GM18909 (cell line): ENCODE data around the gene PCDHGC4.

Experiments
- ATAC-seq: cut with Tn5 transposase; IDR thresholded peaks from one replicate; pipeline ENCODE4 v1.9.1; 2021; ENCODE audit warnings: mild to moderate bottlenecking; ENCODE audit not compliant: unreplicated experiment, poor library complexity

PCDHGC4 gene

GRCh38 chr5:141489841-141490240 is 5.0 kb downstream of the PCDHGC4 start:
- ATAC-seq, result no peak

DNA sequence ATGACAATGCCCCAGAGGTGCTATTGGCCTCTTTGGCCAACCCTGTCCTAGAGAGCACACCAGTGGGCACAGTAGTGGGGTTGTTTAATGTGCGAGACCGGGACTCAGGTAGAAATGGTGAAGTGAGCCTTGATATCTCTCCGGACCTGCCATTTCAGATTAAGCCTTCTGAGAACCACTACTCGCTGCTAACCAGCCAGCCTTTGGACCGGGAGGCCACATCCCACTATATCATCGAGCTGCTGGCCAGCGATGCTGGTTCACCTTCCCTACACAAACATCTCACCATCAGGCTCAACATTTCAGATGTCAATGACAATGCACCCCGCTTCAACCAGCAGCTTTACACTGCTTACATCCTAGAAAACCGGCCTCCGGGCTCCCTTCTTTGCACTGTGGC is 5.4 kb downstream of the PCDHGC4 start:
- ATAC-seq, result no peak

- no peak for ATAC-seq
These were observed 5.9 kb downstream of the PCDHGC4 start for GRCh38 chr5:141490771-141491170.

DNA sequence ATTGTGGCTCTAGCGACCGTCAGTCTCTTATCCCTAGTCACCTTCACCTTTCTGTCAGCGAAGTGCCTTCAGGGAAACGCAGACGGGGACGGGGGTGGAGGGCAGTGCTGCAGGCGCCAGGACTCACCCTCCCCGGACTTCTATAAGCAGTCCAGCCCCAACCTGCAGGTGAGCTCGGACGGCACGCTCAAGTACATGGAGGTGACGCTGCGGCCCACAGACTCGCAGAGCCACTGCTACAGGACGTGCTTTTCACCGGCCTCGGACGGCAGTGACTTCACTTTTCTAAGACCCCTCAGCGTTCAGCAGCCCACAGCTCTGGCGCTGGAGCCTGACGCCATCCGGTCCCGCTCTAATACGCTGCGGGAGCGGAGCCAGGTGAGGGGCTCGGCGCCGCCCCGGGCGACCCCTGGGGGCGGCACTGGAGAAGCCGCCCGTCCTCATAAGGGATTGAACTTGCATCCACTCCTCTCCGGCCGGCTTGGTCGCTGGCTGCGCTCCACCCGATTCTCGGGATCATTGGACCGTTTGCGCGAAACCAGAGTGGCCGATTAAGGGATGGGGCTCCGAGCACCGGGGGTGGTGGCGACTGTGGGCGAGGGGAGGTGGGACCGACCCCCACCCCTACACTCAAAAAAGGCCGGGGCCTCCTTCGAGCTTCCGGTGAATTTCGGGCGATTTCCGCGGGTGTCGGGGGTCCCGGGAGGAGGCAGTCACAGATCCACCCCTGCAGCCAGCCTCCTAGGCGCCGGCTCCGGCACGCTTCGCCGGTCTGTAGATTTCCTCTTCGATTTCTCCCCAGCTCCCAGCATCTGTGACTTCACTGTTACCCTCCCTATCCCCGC is 6.7 kb downstream of the PCDHGC4 start:
- no peak for ATAC-seq

GRCh38 chr5:141492168-141492885 is 7.5 kb downstream of the PCDHGC4 start:
- ATAC-seq, result peak; percentile 49

GRCh38 chr5:141493500-141494422 is 8.9 kb downstream of the PCDHGC4 start:
- ATAC-seq, result no peak

GRCh38 chr5:141494761-141495452 is 10.1 kb downstream of the PCDHGC4 start:
- ATAC-seq, result no peak

GRCh38 chr5:141495453-141495811 is 10.6 kb downstream of the PCDHGC4 start:
- no peak for ATAC-seq

DNA sequence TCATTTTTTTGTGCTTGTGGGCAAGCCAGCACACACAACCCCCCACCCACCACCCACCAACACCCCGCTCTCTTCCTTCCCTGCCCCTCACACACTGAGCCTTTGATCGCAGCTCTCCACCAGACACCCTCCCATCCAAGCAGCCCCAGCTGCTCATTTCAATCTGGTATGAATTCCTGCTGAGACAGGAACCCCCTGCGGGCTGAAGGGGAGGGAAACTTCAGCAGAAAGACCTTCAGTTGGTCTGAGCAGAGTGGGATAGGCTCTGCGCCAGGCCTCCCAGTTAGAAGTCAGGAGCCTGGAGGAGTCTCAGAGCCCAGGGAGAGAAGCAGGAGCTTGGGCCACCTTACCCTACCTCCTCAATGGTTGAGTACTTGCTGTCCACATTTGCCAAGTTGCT is 11.2 kb downstream of the PCDHGC4 start:
- no peak for ATAC-seq

DNA sequence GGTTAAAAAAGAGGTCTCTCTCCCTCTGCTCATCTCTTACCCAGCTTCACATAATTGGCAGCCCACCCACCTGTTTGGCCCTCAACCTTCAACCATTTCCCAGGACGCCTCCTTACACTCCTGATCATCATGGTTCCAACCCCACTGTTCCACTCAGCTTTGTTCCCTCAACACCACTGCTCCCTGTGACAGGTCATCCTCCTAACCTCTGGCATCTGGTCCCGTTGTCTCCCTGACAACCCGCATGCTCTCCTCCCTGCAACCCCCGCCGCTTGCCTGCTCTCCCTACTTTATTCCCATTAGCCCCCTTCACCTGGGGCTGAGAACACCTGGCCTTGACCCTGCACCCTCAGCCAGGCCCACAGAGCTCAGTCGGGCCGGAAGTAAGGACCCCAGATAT is 16.9 kb downstream of the PCDHGC4 start:
- no peak for ATAC-seq

DNA sequence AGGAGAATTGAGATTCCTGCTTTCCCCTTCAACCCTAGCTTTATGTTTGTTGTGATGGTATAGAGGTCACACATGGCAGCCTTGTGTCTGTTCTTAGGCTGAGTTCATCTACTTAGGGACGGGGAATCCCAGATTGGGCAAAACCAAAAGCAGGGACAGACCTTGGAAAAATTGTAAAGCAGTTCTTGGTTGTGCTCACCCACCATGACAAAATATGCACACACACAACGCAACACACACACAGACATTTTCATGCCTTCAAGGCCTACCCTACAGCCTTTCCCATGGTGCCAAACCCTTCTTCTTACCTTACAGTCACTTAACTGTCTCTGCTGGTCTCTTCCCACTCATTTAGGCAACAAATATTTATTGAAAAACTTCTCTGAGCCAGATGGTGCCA is 18.9 kb downstream of the PCDHGC4 start:
- no peak for ATAC-seq

GRCh38 chr5:141504216-141504615 is 19.4 kb downstream of the PCDHGC4 start:
- ATAC-seq, result no peak

DNA sequence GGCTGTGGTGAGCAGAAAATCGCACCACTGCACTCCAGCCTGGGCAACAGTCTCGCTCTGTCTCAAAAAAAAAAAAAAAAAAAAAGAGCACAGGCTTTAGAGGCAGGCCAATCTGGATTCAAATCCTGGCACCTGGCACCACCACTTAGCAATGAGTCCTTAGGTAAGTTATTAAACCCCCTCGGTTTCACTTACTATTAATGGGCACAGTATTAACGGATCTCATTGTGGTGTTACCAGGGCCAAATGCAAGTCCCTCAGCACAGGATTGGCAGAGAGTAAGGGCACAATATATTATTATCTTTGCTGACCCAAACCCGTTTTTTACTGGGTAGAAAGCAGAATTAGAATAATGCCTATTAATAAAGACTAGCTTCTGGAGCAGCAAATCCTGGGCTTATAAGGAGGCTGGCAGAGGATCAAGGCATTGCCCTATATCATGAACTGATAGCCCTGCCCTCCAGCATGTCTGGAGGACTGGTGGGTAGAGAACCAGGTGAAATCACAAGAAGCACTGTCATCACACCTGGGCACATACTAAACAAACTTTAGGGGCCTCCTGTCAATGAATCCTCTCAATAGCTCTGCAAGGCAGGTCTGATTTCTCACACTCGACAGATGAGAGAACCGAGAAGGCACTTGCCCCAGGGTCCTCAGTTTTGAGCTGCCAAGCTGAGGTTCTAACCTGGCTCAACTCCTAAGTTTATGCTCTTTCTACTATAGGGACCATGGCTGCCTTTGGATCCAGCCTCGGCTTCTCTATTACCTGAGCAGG is 21.7 kb downstream of the PCDHGC4 start:
- ATAC-seq, result no peak

- ATAC-seq, result peak; percentile 45
These were observed 22.7 kb downstream of the PCDHGC4 start for GRCh38 chr5:141507387-141508091.

GRCh38 chr5:141508440-141508797 is 23.6 kb downstream of the PCDHGC4 start:
- ATAC-seq, result no peak

- ATAC-seq, result no peak
These were observed 24.2 kb downstream of the PCDHGC4 start for GRCh38 chr5:141508798-141509611.

DNA sequence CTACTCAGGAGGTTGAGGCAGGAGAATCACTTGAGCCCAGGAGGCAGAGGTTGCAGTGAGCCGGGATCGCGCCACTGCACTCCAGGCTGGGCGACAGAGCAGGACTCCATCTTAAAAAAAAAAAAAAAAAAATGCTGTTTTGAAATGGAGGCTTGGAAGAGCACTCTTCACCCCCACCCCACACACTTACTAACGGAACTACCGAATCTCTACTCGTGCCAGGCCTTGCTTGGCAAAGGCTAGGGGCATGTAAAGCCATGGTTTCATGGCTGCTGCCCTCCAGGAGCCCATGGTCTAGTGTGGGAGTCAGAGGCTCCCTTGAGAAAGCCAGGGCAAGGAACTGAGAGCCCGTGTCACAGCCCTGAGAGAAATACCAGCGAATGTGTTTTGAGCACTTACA is 25.3 kb downstream of the PCDHGC4 start:
- no peak for ATAC-seq
